Measurements from ENCODE around the gene ADAMTS6. TPM values are rescaled to one million over a fixed set of nuclear protein-coding genes. Genes with fewer than 3 reads are reported as not detected.

ADAMTS6 gene
- total RNA-seq, 1 experiment from 2014 or later = 2.8 TPM

DNA sequence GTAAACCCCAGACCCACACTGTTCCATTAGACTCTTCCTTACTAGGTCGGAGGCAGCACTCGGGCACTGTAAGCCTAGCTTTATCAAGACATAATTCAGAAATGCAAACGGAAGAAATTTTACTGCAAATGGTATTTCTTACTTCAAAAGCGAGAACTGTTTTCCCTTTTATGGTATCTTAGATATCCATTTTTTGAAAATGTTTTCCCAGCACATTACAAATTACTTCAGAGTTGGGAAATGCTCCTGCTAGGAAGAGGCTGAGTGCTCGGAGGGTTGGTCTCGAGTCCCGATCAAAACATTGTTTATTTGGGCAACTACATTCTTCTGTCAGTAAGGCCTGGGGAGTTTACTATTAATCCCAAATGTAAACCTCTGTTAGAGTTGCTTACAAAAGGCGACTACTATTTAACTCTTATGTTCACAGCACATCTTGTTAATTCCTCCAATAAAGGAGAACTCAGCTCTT, 380.1 kb downstream of the ADAMTS6 start:
- H3K27ac Mint-ChIP-seq = peak overlapping the region; percentile 43; the same call in 1 of the 2 replicates
- H3K27me3 Mint-ChIP-seq (ENCODE audit: low read depth) = peaks cover 5% of the 10 kb centered on the region
- ATAC-seq (no peak), DNase-seq (ENCODE audit: low spot score) (no peak)
- H3K4me1 Mint-ChIP-seq = peaks cover 33% of the 10 kb centered on the region
- no peaks in the 10 kb centered on the region for H3K9me3 Mint-ChIP-seq
- ChIA-PET POLR2A (no interaction called here), CTCF (interaction anchor here (0.5 to 6.6 kb wide), 7 partner anchors 10 to 381 kb away, joined by 3 to 66 read pairs (median 3); partner anchors contain the start of gene ADAMTS6)
- no peak for TF ChIP-seq FOXP1 (CRISPR knock-in tag; IDR thresholded peaks at IDR 0.05; ENCODE audit: borderline replicate concordance)
- no peak for TF ChIP-seq ZNF219 (CRISPR knock-in tag; IDR thresholded peaks at IDR 0.05; ENCODE audit: borderline replicate concordance)
- no peak for TF ChIP-seq TP53 (CRISPR knock-in tag; IDR thresholded peaks at IDR 0.05)
- no peak for TF ChIP-seq NFYB (CRISPR knock-in tag; conservative IDR thresholded peaks at IDR 0.05; ENCODE audit: low read depth)
- no peak for TF ChIP-seq ZNF512 (CRISPR knock-in tag; IDR thresholded peaks at IDR 0.05; ENCODE audit: borderline replicate concordance)
- no peak for TF ChIP-seq NFATC4 (CRISPR knock-in tag; IDR thresholded peaks at IDR 0.05)
- TF ChIP-seq GTF2I (CRISPR knock-in tag; conservative IDR thresholded peaks at IDR 0.05) = no peak
- H3K4me3 Mint-ChIP-seq = peak overlapping the region; percentile 77; the same call in 1 of the 2 replicates
- no peaks in the 10 kb centered on the region for H3K36me3 Mint-ChIP-seq

- H3K36me3 Mint-ChIP-seq = no peaks in the 10 kb centered on the region
- peak; percentile 71 for ATAC-seq
- 0 out of 2 replicates have a peak overlapping the region, but pooled peaks have one; percentile 5 for H3K4me3 Mint-ChIP-seq
- H3K9me3 Mint-ChIP-seq = no peaks in the 10 kb centered on the region
- peaks cover 5% of the 10 kb centered on the region for H3K27me3 Mint-ChIP-seq (ENCODE audit: low read depth)
- POLR2A ChIA-PET = no interaction called here
- DNase-seq (ENCODE audit: low spot score) = peak; percentile 76
- H3K4me1 Mint-ChIP-seq = peaks cover 33% of the 10 kb centered on the region
- CTCF ChIA-PET = interaction anchor here (0.5 to 6.6 kb wide), 9 partner anchors 10 to 382 kb away, joined by 3 to 66 read pairs (median 3); partner anchors contain the start of gene ADAMTS6
- peak overlapping the region; percentile 67; the same call in 1 of the 2 replicates for H3K27ac Mint-ChIP-seq
- TF ChIP-seq SMAD4 (CRISPR knock-in tag; IDR thresholded peaks at IDR 0.05) (no peak), GABPB1 (CRISPR knock-in tag; IDR thresholded peaks at IDR 0.05) (no peak), JAZF1 (CRISPR knock-in tag; IDR thresholded peaks at IDR 0.05) (no peak), ZNF416 (CRISPR knock-in tag; IDR thresholded peaks at IDR 0.05) (no peak), ETV6 (CRISPR knock-in tag; IDR thresholded peaks at IDR 0.05) (no peak), ZNF512 (CRISPR knock-in tag; IDR thresholded peaks at IDR 0.05; ENCODE audit: borderline replicate concordance) (no peak), ZNF671 (CRISPR knock-in tag; IDR thresholded peaks at IDR 0.05) (no peak), SOX15 (CRISPR knock-in tag; IDR thresholded peaks at IDR 0.05) (no peak), ESRRA (CRISPR knock-in tag; IDR thresholded peaks at IDR 0.05; ENCODE audit: borderline replicate concordance) (no peak), E2F4 (CRISPR knock-in tag; IDR thresholded peaks at IDR 0.05; ENCODE audit: borderline replicate concordance, low read depth) (no peak)
- TF ChIP-seq, protein P1, sequence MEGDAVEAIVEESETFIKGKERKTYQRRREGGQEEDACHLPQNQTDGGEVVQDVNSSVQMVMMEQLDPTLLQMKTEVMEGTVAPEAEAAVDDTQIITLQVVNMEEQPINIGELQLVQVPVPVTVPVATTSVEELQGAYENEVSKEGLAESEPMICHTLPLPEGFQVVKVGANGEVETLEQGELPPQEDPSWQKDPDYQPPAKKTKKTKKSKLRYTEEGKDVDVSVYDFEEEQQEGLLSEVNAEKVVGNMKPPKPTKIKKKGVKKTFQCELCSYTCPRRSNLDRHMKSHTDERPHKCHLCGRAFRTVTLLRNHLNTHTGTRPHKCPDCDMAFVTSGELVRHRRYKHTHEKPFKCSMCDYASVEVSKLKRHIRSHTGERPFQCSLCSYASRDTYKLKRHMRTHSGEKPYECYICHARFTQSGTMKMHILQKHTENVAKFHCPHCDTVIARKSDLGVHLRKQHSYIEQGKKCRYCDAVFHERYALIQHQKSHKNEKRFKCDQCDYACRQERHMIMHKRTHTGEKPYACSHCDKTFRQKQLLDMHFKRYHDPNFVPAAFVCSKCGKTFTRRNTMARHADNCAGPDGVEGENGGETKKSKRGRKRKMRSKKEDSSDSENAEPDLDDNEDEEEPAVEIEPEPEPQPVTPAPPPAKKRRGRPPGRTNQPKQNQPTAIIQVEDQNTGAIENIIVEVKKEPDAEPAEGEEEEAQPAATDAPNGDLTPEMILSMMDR (IDR thresholded peaks at IDR 0.05) = peak; percentile 58
- TF ChIP-seq, protein P2, sequence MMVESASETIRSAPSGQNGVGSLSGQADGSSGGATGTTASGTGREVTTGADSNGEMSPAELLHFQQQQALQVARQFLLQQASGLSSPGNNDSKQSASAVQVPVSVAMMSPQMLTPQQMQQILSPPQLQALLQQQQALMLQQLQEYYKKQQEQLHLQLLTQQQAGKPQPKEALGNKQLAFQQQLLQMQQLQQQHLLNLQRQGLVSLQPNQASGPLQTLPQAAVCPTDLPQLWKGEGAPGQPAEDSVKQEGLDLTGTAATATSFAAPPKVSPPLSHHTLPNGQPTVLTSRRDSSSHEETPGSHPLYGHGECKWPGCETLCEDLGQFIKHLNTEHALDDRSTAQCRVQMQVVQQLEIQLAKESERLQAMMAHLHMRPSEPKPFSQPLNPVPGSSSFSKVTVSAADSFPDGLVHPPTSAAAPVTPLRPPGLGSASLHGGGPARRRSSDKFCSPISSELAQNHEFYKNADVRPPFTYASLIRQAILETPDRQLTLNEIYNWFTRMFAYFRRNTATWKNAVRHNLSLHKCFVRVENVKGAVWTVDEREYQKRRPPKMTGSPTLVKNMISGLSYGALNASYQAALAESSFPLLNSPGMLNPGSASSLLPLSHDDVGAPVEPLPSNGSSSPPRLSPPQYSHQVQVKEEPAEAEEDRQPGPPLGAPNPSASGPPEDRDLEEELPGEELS (CRISPR knock-in tag; IDR thresholded peaks at IDR 0.05) = no peak
- TF ChIP-seq, protein P3, sequence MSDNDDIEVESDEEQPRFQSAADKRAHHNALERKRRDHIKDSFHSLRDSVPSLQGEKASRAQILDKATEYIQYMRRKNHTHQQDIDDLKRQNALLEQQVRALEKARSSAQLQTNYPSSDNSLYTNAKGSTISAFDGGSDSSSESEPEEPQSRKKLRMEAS (CRISPR knock-in tag; IDR thresholded peaks at IDR 0.05) = no peak
- TF ChIP-seq, protein P4, sequence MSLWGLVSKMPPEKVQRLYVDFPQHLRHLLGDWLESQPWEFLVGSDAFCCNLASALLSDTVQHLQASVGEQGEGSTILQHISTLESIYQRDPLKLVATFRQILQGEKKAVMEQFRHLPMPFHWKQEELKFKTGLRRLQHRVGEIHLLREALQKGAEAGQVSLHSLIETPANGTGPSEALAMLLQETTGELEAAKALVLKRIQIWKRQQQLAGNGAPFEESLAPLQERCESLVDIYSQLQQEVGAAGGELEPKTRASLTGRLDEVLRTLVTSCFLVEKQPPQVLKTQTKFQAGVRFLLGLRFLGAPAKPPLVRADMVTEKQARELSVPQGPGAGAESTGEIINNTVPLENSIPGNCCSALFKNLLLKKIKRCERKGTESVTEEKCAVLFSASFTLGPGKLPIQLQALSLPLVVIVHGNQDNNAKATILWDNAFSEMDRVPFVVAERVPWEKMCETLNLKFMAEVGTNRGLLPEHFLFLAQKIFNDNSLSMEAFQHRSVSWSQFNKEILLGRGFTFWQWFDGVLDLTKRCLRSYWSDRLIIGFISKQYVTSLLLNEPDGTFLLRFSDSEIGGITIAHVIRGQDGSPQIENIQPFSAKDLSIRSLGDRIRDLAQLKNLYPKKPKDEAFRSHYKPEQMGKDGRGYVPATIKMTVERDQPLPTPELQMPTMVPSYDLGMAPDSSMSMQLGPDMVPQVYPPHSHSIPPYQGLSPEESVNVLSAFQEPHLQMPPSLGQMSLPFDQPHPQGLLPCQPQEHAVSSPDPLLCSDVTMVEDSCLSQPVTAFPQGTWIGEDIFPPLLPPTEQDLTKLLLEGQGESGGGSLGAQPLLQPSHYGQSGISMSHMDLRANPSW (CRISPR knock-in tag; conservative IDR thresholded peaks at IDR 0.05; ENCODE audit: low read depth) = no peak
- TF ChIP-seq, protein P5, sequence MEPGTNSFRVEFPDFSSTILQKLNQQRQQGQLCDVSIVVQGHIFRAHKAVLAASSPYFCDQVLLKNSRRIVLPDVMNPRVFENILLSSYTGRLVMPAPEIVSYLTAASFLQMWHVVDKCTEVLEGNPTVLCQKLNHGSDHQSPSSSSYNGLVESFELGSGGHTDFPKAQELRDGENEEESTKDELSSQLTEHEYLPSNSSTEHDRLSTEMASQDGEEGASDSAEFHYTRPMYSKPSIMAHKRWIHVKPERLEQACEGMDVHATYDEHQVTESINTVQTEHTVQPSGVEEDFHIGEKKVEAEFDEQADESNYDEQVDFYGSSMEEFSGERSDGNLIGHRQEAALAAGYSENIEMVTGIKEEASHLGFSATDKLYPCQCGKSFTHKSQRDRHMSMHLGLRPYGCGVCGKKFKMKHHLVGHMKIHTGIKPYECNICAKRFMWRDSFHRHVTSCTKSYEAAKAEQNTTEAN (CRISPR knock-in tag; IDR thresholded peaks at IDR 0.05) = no peak
These were observed 380.6 kb downstream of the ADAMTS6 start for GRCh38 chr5:65100911-65101631.
